ENCODE data around the gene DAW1.

DNA sequence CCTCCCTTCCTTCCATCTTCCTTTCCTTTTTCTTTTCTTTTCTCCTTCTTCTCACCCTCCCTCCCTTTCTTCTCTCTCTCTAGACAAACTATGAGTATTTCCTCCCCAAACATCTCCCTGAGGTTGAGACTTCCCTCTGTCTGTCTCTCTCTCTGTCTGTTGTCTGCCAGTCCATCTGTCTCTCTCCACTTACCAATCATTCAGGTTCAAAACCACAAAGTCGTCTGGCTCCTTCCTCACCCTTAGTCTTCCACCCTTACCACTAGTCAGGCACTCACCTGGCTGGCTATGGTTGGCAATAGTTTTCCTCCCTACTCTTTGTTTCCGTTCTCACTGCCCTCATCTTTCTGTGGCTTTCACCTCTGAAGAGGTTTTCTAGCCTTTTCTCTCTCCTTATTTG, 44.9 kb upstream of the DAW1 start:
- TF ChIP-seq, protein P1, sequence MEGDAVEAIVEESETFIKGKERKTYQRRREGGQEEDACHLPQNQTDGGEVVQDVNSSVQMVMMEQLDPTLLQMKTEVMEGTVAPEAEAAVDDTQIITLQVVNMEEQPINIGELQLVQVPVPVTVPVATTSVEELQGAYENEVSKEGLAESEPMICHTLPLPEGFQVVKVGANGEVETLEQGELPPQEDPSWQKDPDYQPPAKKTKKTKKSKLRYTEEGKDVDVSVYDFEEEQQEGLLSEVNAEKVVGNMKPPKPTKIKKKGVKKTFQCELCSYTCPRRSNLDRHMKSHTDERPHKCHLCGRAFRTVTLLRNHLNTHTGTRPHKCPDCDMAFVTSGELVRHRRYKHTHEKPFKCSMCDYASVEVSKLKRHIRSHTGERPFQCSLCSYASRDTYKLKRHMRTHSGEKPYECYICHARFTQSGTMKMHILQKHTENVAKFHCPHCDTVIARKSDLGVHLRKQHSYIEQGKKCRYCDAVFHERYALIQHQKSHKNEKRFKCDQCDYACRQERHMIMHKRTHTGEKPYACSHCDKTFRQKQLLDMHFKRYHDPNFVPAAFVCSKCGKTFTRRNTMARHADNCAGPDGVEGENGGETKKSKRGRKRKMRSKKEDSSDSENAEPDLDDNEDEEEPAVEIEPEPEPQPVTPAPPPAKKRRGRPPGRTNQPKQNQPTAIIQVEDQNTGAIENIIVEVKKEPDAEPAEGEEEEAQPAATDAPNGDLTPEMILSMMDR (IDR thresholded peaks at IDR 0.05; ENCODE audit: low read depth, low read length, missing input control), result no peak
- TF ChIP-seq SP1 (IDR thresholded peaks at IDR 0.05), result no peak
- TF ChIP-seq GABPA (IDR thresholded peaks at IDR 0.05 in 1 of 2, conservative IDR thresholded peaks at IDR 0.05 in 1 of 2), result no peak
- TF ChIP-seq EGR1 (IDR thresholded peaks at IDR 0.05; ENCODE audit: low read depth in 2 of 2), result no peak
- no peak for TF ChIP-seq YY1 (IDR thresholded peaks at IDR 0.05)
- TF ChIP-seq NR2F2 (IDR thresholded peaks at IDR 0.05), result no peak
- TF ChIP-seq, protein P2, sequence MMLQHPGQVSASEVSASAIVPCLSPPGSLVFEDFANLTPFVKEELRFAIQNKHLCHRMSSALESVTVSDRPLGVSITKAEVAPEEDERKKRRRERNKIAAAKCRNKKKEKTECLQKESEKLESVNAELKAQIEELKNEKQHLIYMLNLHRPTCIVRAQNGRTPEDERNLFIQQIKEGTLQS (IDR thresholded peaks at IDR 0.05), result no peak
- TF ChIP-seq TAF1 (conservative IDR thresholded peaks at IDR 0.05), result no peak
- TF ChIP-seq, protein P3, sequence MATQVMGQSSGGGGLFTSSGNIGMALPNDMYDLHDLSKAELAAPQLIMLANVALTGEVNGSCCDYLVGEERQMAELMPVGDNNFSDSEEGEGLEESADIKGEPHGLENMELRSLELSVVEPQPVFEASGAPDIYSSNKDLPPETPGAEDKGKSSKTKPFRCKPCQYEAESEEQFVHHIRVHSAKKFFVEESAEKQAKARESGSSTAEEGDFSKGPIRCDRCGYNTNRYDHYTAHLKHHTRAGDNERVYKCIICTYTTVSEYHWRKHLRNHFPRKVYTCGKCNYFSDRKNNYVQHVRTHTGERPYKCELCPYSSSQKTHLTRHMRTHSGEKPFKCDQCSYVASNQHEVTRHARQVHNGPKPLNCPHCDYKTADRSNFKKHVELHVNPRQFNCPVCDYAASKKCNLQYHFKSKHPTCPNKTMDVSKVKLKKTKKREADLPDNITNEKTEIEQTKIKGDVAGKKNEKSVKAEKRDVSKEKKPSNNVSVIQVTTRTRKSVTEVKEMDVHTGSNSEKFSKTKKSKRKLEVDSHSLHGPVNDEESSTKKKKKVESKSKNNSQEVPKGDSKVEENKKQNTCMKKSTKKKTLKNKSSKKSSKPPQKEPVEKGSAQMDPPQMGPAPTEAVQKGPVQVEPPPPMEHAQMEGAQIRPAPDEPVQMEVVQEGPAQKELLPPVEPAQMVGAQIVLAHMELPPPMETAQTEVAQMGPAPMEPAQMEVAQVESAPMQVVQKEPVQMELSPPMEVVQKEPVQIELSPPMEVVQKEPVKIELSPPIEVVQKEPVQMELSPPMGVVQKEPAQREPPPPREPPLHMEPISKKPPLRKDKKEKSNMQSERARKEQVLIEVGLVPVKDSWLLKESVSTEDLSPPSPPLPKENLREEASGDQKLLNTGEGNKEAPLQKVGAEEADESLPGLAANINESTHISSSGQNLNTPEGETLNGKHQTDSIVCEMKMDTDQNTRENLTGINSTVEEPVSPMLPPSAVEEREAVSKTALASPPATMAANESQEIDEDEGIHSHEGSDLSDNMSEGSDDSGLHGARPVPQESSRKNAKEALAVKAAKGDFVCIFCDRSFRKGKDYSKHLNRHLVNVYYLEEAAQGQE (IDR thresholded peaks at IDR 0.05), result no peak
- TF ChIP-seq RXRA (IDR thresholded peaks at IDR 0.05), result no peak
- TF ChIP-seq, protein P4, sequence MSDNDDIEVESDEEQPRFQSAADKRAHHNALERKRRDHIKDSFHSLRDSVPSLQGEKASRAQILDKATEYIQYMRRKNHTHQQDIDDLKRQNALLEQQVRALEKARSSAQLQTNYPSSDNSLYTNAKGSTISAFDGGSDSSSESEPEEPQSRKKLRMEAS (IDR thresholded peaks at IDR 0.05), result no peak
- TF ChIP-seq, protein P5, sequence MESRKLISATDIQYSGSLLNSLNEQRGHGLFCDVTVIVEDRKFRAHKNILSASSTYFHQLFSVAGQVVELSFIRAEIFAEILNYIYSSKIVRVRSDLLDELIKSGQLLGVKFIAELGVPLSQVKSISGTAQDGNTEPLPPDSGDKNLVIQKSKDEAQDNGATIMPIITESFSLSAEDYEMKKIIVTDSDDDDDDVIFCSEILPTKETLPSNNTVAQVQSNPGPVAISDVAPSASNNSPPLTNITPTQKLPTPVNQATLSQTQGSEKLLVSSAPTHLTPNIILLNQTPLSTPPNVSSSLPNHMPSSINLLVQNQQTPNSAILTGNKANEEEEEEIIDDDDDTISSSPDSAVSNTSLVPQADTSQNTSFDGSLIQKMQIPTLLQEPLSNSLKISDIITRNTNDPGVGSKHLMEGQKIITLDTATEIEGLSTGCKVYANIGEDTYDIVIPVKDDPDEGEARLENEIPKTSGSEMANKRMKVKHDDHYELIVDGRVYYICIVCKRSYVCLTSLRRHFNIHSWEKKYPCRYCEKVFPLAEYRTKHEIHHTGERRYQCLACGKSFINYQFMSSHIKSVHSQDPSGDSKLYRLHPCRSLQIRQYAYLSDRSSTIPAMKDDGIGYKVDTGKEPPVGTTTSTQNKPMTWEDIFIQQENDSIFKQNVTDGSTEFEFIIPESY (IDR thresholded peaks at IDR 0.05), result no peak
- TF ChIP-seq HNF4G (IDR thresholded peaks at IDR 0.05), result no peak
